ENCODE results near the gene DNAJC5G.

DNA sequence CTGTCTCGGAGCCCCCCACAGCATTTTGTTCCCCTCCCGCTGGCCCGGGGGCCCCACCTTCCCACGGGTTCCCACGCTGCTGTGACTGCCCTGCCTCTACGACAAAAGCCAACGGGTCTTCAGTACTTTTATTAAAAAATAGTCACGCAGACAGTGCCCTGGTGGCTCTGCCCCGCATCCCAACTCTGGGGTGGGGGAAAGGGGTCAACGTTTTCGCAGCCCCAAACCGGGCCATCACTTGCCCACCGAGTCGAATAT lies 32.0 kb downstream of the DNAJC5G start:
- TF ChIP-seq, protein P1, sequence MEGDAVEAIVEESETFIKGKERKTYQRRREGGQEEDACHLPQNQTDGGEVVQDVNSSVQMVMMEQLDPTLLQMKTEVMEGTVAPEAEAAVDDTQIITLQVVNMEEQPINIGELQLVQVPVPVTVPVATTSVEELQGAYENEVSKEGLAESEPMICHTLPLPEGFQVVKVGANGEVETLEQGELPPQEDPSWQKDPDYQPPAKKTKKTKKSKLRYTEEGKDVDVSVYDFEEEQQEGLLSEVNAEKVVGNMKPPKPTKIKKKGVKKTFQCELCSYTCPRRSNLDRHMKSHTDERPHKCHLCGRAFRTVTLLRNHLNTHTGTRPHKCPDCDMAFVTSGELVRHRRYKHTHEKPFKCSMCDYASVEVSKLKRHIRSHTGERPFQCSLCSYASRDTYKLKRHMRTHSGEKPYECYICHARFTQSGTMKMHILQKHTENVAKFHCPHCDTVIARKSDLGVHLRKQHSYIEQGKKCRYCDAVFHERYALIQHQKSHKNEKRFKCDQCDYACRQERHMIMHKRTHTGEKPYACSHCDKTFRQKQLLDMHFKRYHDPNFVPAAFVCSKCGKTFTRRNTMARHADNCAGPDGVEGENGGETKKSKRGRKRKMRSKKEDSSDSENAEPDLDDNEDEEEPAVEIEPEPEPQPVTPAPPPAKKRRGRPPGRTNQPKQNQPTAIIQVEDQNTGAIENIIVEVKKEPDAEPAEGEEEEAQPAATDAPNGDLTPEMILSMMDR (conservative IDR thresholded peaks at IDR 0.05), result no peak
- no peak for TF ChIP-seq ZFX (IDR thresholded peaks at IDR 0.05)
